Urothelium cell line (cell line): ENCODE measurements around the gene NEK3.
A peak's percentile ranks its signal among the peaks of the same experiment; 100 is the strongest.
"Not testable (repeated sequence)": the region's sequence is repeated elsewhere in the genome, so short reads cannot be mapped to it uniquely, and the experiment has no call there.

Source experiments
- DNase-seq: peaks from one replicate; pipeline ENCODE4 v3.0.0; 2011; ENCODE audit warnings: low spot score, mixed read lengths
- FAIRE-seq: peaks from 2 replicates; lab custom pipeline; 2011; peaks lifted over from hg19 to GRCh38; lab: Jason Lieb, UNC

The NEK3 gene

GRCh38 chr13:52127378-52127777 lies 32.0 kb downstream of the NEK3 start:
- FAIRE-seq, result no peak
- DNase-seq, result peak; percentile 4

- no peak for FAIRE-seq
Observed at GRCh38 chr13:52125547-52125946, 33.9 kb downstream of the NEK3 start.

GRCh38 chr13:52118595-52118994 lies 40.8 kb downstream of the NEK3 start:
- DNase-seq, result no peak
- FAIRE-seq, result no peak

More at GRCh38 chr13:52125547-52125946, 33.9 kb downstream of the NEK3 start:
- no peak for DNase-seq

GRCh38 chr13:52118095-52118494 lies 41.3 kb downstream of the NEK3 start:
- no peak for DNase-seq
- no peak for FAIRE-seq

- no peak for DNase-seq
- FAIRE-seq, result no peak
Observed at GRCh38 chr13:52112591-52112990, 46.8 kb downstream of the NEK3 start.

- FAIRE-seq (no peak), DNase-seq (no peak)
Observed at GRCh38 chr13:52109116-52109670, 50.2 kb downstream of the NEK3 start.

GRCh38 chr13:52105841-52106240 lies 53.6 kb downstream of the NEK3 start:
- no peak for DNase-seq
- FAIRE-seq, result no peak

- FAIRE-seq, result no peak
- no peak for DNase-seq
Observed at GRCh38 chr13:52104624-52105023, 54.8 kb downstream of the NEK3 start.

GRCh38 chr13:52103386-52103785 lies 56.0 kb downstream of the NEK3 start:
- FAIRE-seq, result no peak

GRCh38 chr13:52102423-52102822 lies 57.0 kb downstream of the NEK3 start:
- FAIRE-seq, DNase-seq: not testable (repeated sequence)

More at GRCh38 chr13:52103386-52103785, 56.0 kb downstream of the NEK3 start:
- no peak for DNase-seq

- FAIRE-seq (no peak), DNase-seq (no peak)
Observed at GRCh38 chr13:52097197-52097596, 62.2 kb downstream of the NEK3 start.

GRCh38 chr13:52096748-52097147 lies 62.6 kb downstream of the NEK3 start:
- no peak for DNase-seq
- FAIRE-seq, result no peak

- DNase-seq, result no peak
- FAIRE-seq, result no peak
Observed at GRCh38 chr13:52096062-52096461, 63.3 kb downstream of the NEK3 start.

GRCh38 chr13:52092087-52092486 lies 67.3 kb downstream of the NEK3 start:
- no peak for FAIRE-seq
- no peak for DNase-seq

GRCh38 chr13:52091473-52091872 lies 67.9 kb downstream of the NEK3 start:
- FAIRE-seq (no peak), DNase-seq (no peak)

GRCh38 chr13:52085421-52085820 lies 74.0 kb downstream of the NEK3 start:
- FAIRE-seq, result no peak
- no peak for DNase-seq

GRCh38 chr13:52084981-52085380 lies 74.4 kb downstream of the NEK3 start:
- not testable (repeated sequence) for DNase-seq, FAIRE-seq
